OCI-LY1 (cell line): Measurements from ENCODE around the gene PCP4.

Experiments used
- CTCF ChIP-seq: fragments of 200-600 bp; sonication (generic), shearing (Covaris generic); IDR thresholded peaks from 2 replicates; pipeline ENCODE4 v1.5.1; 2017; ENCODE audit warnings: mild to moderate bottlenecking, antibody characterized with exemption, low read length, moderate library complexity, mixed read lengths
- EZH2 ChIP-seq: fragments of 200-600 bp; sonication (generic), shearing (Covaris generic); IDR thresholded peaks from 2 replicates; pipeline ENCODE4 v1.8.0; 2017; ENCODE audit warnings: borderline replicate concordance, mixed run types, mild to moderate bottlenecking, antibody characterized with exemption, low read length, moderate library complexity, mixed read lengths

DNA sequence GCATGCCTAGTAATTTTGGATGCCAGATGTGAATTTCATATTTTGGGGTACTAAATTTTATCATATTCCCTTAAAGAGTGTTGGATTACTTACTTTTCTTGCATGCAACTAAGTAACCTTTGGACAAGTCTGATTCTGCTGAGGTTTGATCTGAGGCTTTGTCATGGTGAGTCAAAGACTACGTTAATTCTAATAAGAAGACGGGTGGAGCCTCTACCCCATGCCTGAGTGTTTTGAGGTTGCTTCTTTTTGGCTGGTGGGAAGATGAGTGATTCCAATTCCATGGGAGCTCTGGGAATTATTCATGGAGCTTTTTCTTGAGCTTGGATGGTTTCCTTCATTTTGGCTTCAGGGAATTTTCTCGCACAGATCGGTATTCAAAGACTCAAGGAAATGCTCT, 11.6 kb upstream of the PCP4 start:
- no peak for TF ChIP-seq CTCF
- TF ChIP-seq EZH2, result no peak
